Left lobe of liver (tissue), 2 donors: ENCODE data around the gene FOXC2. TPM values are rescaled to one million over a fixed set of nuclear protein-coding genes. Genes with fewer than 3 reads are reported as not detected.

Experiments used
- ATAC-seq: fragments of 200-7000 bp; cut with Tn5 transposase; one replicate; pipeline ENCODE4 v1.9.1; 2020; ENCODE audit warnings: mild to moderate bottlenecking, moderate library complexity
- DNase-seq: peaks from one replicate; pipeline ENCODE4 v3.0.0-alpha.2; 2020; ENCODE audit warnings: low spot score
- total RNA-seq: library from RNA; stranded (reverse); gene quantifications from one replicate; pipeline ENCODE4 v1.2.1, GENCODE V29; 2021
- donor health status: DM: no; HTN: no; CAD: no; lungs with moderate emphysema.
- donor health status: DM: no; HTN: yes; CAD: no.

Gene FOXC2
- total RNA-seq: 0.13 TPM

DNA sequence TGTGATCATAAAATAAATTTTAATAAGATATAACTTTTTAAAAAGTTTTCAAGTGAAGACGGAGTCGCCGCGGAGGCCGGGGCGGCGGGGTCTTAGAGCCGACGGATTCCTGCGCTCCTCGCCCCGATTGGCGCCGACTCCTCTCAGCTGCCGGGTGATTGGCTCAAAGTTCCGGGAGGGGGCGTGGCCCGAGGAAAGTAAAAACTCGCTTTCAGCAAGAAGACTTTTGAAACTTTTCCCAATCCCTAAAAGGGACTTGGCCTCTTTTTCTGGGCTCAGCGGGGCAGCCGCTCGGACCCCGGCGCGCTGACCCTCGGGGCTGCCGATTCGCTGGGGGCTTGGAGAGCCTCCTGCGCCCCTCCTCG lies at the start of gene FOXC2:
Gene FOXC2 (plus strand): TSS at position 229 of the 365 bp plus-strand sequence. CDS start 507 bp downstream, outside the sequence.
- DNase-seq (no peak), ATAC-seq (no peak)

DNA sequence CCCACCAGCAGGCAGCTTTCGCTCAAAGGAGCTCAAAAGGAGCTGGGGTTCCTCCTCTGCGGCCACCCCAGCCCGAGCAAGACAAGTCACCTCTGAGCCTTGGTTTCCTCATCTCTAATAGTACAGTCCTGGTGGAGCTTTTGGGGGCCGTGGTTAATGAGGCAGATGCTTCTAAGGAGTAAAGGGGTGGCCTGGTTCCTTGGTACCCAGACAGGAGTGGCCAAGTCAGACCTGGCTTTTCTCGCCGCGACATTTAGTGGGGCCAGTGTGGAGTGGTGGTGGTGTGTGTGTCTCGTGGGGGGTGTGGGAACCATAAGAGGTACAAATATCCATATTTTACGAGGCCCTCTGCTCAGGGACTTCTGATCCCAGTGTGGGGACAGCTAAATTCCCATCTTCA lies 49.6 kb upstream of the FOXC2 start:
- no peak for ATAC-seq
- DNase-seq: no peak

DNA sequence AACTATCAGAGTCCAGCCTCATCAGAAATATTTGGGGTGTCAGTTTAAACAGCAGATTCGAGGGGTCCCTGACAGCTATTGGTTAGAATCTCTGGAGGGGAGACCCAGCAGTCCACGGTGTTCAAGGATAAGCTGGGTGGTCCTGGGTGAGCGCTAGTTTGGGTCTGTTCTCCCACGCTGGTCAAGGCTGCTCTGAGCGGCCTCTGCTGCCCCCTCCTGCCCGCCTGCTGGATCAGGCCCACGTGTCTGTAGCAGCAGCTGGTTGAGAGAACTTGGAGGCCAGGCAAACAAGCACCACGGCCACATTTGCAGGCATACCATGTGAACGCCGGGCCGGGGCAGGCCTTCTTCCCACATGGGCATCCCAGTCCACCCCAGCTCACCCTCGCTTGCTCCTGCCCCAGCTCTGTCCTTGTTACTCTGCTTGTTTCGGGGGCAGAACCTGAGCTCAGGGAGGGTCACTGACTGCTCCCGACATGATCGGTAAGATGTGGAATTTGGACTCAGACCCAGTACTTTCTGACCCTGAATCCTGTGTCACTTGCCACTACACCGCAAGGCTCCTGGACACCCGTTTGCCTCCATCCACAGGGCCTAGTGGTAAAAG lies 48.9 kb upstream of the FOXC2 start:
- DNase-seq (peak; percentile 55), ATAC-seq (peak; percentile 81)

DNA sequence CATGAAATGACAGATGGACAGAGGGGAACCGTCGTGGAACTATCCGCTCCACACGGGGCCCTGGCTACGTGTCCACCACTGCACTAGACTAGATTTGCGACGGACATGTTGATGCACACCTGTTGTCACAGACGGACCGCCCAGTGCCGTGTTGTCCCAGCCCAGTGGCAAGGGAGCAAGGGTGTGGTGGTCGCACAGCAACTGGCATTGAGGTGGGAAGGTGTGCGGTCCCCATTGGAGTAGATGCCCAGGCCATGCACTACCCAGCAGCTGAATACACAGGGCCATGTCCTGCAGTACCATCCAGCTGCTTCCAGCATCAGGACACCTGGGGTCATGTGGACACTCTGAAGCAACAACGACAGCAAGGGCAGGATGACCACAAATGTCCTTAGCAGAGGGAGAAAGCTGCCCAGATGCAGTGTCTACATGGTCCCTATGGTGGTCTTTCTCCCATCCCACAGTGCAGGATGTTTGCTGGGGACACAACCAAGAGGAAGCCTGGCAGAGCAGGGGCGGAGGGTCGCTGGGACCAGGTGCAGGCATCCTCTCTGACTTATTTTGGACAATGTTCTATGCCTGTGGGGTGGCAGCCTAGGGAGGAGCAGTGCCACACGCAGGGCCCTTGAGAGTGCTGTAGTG lies 47.5 kb upstream of the FOXC2 start:
- DNase-seq (no peak), ATAC-seq (no peak)

DNA sequence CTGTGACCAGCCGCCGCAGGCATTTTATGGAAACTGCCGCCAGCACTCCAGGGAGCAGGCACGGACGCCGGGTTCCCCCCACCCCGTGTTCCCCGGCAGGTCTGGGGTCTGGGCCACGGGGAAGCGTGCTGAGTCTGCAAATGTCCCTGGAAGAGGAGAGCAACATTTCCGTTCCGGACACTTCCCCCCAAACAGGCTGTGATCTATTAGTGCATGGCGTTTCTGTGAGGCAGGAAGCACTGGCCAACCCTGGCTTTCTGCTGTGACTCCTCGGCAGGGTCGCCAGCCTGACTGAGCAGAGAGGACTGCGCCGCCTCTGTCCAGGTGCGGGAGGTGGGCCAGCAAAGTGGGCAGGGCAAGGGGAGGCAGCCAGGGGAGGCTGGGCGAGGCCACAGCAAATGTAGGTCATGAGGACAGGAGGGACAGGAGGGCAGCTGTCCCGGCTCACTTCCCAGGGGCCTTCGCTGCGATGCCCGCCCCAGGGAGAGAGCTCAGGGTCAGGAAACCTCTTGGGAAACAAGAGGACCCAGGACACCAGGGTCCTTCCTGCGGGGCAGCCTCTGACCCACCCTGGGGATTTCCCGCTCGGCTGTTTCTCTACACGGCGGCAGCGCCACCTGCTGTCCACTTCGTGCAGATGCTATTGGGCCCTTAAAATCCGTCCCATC lies 46.8 kb upstream of the FOXC2 start:
- DNase-seq: peak; percentile 59

DNA sequence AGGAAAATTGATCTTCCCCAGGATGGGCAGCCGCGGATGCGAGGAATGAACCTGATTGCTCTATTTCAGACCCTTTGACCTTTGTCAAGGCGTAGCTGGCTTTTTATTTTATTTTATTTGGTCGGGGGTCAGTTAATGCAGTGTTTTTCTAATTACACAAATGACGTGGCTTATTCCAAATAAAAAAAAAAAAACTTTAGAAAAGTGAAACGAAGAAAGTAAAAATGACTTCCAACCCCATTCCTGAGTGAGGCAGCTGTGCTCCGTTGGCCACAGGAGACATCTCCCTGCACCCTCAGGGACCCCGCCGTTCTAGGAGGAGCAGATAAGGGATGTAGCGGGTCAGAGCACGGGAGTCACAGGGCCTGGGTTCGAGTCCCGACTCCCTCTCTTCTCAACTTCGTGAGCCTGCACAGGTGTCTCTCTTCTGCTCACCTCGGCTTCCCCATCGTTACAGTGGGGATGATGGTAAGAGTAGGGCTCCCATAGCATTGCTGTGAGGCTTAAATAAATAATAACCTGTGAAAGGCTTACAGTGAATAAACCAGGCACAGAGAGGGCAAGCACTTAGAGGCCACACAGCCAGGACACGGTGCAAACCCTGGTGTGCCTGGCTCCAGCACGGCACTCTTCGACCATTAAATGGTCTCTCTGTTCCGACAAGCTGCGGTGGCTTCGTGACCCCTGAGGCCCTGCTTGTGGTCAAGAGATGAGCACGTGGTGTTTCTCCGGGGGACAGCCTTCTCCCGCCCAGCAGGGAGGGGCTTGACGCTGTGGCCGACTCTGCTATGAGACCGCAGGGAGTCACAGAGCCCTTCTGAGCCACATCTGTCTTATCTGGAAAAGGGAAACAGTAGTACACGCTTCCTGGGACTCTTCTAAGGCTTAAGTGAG lies 46.1 kb upstream of the FOXC2 start:
- DNase-seq: no peak

More for the DNA sequence above, 46.8 kb upstream of the FOXC2 start:
- peak; percentile 77 for ATAC-seq

DNA sequence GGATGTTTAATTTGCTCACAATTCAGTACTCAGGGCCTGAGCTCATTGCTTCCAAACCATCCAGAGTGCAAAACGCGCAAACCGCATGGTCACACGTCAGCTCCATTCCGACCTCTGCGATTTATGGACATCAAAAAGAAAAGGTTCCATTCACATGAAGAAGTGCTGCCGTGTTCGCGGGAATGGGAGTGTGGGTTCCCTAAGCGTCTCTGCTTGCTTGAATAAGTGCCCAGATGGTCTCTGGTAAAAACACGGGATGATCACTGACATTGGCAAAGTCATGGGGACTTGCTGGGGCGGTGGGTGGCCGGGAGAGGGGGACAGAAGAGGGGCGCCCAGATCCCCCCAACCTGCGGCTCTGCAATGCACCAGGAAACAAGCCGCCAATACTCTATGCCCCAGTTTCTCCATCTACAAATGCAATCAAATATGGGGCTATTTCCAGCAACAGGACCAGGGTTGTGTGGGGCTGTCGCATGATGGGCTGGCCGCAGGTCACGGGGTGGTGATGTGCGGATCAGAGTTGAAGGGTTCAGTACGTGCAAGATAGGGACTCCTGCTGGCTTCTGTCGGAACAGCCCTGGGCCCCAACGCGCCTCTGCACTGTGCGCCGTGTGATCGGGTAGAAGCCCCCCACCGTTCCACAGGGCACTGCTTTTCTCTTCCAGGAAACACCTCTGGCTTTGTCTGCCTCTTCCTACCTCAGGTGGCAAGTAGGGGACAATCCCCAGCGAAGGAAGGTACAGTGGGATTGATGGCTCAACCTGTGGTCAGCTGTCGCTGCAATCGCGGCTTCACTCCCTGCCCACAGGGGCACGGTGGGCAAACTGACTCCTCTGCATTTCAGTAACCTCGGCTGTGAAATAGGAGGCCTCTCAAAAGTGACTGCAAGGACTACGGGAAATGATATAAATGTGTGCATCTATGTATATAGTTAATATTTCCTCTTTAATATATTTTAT lies 45.1 kb upstream of the FOXC2 start:
- DNase-seq: no peak
- no peak for ATAC-seq

More for the DNA sequence above, 46.1 kb upstream of the FOXC2 start:
- ATAC-seq: no peak

DNA sequence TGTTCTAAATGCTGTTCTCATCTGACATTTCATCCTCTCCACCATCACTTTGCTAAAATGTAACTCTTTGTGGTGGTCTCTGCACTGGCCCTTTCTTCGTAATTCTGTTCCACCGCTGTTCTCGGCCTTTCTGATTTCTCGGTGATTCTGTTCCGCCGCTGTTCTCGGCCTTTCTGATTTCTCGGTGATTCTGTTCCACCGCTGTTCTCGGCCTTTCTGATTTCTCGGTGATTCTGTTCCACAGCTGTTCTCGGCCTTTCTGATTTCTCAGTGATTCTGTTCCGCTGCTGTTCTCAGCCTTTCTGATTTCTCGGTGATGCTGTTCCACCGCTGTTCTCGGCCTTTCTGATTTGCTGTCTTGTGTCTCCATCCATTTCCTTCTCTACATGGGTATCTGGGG lies 44.0 kb upstream of the FOXC2 start:
- ATAC-seq: no peak
- DNase-seq: no peak

DNA sequence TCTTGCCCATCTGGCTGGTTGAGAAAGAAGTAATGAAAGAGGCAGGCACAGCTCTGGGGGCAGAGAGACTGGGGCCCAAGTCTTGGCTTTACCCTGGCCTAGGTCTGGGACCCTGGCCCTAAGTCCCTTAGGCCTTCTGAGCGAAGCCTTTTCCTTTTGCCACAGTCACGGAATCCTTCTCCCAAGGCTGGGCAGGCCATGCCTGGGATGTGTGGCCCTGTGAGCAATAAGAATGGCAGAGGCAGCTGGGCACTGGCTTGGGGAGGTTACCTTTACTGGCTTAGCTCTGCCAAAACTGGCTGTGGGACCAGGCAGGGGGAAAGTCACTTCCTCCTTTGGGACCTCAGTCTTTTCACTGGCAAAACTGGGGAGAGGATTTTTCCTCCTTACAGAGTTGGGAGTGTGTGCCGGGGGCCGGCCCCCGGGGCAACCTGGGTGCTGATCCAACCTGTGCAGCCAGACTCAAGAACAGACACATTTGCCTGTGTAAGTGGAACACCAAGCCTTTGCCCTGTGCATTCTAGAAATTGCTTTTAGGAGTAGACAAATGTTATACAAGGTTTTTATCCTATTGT lies 43.4 kb upstream of the FOXC2 start:
- DNase-seq (no peak), ATAC-seq (no peak)

DNA sequence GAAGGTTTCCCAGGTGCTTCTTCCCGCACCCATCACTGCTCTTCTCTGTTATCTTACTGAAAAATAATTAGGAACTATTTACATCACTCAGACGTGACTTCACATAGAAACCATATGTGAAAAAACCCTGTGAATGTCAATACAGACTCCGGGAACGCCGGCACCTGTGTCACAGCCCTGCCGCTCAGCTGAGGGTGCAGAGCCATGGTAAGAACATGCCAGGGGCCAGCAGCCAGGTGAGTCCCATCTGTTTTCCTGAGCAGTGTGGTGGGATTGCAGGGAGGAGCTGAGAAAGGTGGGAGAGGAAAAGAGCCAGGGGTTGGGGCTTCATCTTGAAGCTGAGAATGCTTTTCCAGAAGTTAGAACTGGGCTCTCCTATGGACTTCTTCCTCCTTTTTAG lies 42.6 kb upstream of the FOXC2 start:
- no peak for ATAC-seq

DNA sequence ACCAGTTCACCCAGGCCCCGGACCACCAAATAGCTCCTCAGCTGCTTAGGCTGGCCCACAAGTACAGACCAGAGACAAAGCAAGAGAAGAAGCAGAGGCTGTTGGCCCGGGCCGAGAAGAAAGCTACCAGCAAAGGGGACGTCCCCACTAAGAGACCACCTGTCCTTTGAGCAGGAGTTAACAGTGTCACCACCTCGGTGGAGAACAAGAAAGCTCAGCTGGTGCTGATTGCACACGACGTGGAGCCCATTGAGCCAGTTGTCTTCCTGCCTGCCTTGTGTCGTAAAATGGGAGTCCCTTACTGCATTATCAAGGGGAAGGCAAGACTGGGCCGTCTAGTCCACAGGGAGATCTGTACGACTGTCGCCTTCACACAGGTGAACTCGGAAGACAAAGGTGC lies 40.9 kb upstream of the FOXC2 start:
- DNase-seq (no peak), ATAC-seq (no peak)

More for the DNA sequence above, 42.6 kb upstream of the FOXC2 start:
- DNase-seq: no peak

DNA sequence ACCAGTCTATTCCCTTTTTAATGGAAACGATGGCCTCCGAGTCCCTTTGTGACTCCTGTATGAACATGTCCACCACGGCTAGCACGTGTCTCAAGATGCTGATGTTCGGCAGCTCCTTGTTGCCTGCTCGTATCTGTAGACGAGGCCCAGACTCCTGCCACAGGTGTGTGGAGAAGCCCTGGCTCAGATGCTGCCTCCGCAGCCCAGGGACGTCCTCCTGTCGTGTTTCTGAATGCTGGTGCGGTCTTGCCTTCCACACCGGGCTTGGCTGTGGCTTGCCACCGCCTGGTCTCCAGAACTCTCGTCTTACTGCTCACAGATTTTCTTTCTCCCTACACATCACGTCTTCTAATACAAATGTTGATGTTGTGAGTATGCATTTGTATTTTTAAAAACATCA lies 39.3 kb upstream of the FOXC2 start:
- DNase-seq (no peak), ATAC-seq (no peak)

DNA sequence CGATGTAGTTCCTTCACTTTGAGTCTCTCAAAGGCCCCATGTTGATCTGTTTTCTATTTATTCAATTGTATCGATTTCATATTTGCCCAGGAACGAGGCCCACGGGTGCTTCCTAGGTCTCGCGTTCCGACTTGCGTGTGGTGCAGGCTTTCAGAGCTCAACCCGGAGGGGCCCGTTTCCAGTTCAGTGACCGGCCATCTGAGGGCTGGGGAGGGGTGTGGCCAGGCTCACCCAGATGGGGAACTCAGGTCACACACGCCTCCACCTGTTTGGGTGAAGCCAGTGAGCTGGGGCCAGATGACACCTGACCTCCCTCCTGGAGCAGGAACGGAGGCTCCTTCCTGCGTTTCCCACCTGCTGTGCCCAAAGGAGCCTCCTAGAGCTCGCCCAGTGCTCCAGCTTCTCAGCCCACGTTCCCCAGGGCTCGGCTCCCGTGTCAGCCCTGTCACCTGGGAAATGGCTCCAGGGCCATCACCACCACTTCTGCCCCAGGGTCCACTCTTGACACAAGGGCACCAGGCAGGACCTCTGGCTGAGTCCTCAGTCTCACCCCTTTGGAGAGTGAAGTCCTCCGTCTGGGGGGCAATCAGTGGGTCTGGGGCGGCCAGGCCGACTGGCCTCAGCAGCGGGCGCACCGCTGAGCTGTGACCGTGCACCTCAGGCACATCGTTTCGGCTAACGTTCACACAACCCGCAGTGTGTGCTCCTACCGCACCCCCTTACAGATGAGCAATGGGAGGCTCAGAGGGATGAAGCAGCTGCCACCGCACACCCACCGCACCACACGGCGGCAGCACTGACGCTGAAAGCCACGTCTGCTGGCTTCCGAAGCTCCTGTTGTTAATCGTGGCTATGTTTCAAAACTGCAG lies 38.3 kb upstream of the FOXC2 start:
- no peak for ATAC-seq
- DNase-seq: no peak

DNA sequence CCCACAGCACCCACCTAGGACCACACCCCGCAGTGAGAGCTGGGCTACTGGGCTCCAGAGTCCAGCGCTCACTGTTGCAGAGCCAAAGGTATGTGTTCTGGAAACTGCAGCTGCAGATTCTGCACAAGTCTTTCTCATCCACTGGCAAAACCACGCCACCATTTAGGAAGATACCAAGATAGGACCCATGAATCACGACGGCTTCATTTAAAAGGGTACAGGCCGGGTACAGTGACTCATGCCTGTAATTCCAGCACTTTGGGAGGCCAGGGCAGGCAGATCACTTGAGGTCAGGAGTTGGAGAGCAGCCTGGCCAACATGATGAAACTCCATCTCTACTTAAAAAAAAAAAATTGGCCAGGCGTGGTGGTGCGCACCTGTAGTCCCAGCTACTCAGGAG lies 37.5 kb upstream of the FOXC2 start:
- no peak for DNase-seq

DNA sequence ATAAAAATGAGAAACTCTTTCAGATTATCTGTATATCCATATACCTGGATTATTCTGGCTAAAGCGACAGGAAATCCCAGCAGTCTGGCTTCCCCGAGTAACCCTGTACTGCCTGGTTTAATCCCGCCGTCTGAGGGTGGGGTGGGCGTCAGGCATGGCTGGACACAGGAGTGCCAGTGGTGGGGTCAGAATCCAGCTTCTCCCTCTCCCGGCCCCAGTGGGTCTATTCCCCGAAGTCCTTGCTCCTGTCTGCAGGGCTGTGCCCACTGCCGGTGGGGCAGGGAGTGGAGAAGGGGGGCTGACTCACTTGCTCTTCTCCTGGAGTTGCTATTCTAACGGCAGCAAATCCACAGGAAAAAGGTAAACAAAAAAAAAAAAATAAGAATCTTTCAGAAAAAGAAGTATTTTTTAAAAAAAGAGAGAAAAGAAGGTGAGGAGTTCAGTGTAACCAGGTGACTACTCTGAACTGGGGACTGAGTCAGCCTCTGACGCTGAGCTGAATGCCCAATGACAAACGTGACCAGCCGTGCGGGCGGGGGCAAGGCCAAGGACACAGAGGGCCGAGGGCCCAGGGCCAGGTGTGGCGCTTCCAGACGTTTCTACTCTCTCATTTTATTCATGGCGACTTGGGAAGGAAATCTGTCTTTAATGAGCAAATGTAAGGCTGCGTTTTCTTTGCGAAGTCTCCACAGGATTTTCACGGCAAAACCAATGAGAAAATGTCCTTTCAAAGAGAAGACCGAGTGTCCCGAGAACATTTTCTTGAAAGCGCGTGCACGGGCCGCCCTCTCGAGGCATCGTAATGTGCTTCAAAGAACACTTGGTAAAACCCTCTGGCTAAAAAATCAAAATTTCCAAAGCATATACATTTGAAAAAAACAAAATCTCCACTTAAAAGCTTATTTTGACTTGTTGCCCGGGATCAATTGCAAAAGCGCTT lies 36.1 kb upstream of the FOXC2 start:
- DNase-seq: no peak
- no peak for ATAC-seq

More for the DNA sequence above, 37.5 kb upstream of the FOXC2 start:
- ATAC-seq: no peak

DNA sequence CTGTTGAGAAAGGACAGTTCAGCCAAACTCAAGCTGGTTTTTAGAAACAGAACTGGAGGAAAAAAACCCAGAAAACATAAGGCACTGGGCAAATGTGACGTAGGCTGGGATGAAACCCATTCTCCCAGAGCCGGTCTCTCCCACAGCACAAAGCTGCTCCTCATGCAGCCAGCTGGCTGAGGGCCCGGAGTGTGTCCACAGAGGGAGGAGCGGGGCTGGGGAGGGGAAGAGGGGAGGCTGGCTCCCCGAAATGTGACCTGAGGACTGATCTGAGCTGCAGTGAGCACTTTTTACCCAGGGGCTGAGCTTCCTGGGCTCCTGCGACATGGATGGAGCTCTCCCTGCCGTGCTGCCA lies 35.5 kb upstream of the FOXC2 start:
- peak; percentile 55 for ATAC-seq
- no peak for DNase-seq

DNA sequence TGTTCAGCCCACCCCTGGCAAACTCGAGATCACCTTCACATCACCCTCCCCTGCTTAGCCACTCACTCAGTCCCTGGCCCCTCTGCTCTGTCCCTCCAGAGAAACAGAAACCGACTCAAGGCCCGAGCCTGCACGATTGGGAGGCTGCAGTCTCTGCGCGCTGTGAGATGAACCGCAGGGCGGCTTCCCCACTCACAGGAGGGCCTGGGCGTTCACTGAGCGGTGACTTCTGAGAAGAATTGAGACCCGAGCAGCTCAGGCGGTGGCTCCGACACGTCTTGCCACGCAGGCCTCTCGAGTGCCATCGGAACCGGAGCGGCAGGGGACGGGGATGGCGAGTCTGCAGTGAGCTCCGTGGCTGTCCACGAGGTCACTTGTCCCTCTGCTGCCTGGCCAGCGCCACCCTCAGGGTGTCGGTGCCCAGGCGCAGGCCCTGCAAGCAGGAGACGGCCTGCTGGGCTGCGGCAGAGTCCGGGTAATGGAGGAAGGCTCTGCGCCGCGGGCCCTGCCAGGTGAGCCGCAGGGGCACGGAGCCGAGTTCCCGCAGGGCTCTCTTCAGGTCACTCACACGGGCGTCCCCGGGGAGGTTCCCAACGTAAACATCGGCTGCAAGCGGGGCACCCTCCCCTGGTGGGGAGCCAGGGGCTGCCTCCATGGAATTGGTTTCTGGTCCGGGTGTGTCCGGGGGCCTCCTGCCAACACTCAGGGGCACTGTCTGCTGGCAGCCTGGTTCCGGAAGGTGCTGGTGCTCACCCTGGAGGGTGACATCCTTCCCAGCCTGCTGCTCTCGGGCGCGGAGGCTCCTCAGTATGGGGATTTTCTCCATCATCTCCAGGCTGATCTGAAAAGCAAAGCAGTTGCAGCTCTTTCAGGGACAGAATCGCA lies 34.7 kb upstream of the FOXC2 start:
- no peak for ATAC-seq
- DNase-seq: no peak
